Liver (tissue), 3 donors: ENCODE data around the gene TAB2.

Experiments used
- ATF3 ChIP-seq: IDR thresholded peaks from 2 replicates; pipeline ENCODE4 v1.6.1; 2016; ENCODE audit warnings: antibody characterized with exemption
- CTCF ChIP-seq: fragments of 150-350 bp; IDR thresholded peaks from 2 replicates; pipeline ENCODE4 v1.5.1; 2017; ENCODE audit warnings: improper control_type of control experiment, low read depth, low read length; ENCODE audit not compliant: missing input control
- EGR1 ChIP-seq, 2 donors: IDR thresholded peaks; 2 replicates each; pipeline ENCODE4 v1.6.1; 2016 to 2018; ENCODE audit warnings: antibody characterized with exemption in 2 of 2, low read depth in 2 of 2
- GABPA ChIP-seq, 2 donors: IDR thresholded peaks in 1 of 2; conservative IDR thresholded peaks in 1 of 2; 2 replicates each; pipeline ENCODE4 v1.6.1; 2016; ENCODE audit warnings: antibody characterized with exemption in 2 of 2, mild to moderate bottlenecking in 1 of 2, moderate library complexity in 1 of 2
- MAX ChIP-seq: IDR thresholded peaks from 2 replicates; pipeline ENCODE4 v1.6.1; 2016; ENCODE audit warnings: antibody characterized with exemption
- RAD21 ChIP-seq, 2 donors: IDR thresholded peaks; 2 replicates each; pipeline ENCODE4 v1.6.1; 2016; ENCODE audit warnings: antibody characterized with exemption in 2 of 2, mild to moderate bottlenecking in 2 of 2
- REST ChIP-seq: IDR thresholded peaks from 2 replicates; pipeline ENCODE4 v1.6.1; 2016; ENCODE audit warnings: antibody characterized with exemption, mild to moderate bottlenecking
- SP1 ChIP-seq: IDR thresholded peaks from 2 replicates; pipeline ENCODE4 v1.6.1; 2018; ENCODE audit warnings: antibody characterized with exemption, mild to moderate bottlenecking
- TAF1 ChIP-seq: conservative IDR thresholded peaks from 2 replicates; pipeline ENCODE4 v1.6.1; 2016; ENCODE audit warnings: antibody characterized with exemption, mild to moderate bottlenecking
- donor health status: healthy.
- donor health status: healthy.

- TF ChIP-seq MAX, result no peak
- no peak for TF ChIP-seq CTCF
- no peak for TF ChIP-seq SP1
- no peak for TF ChIP-seq TAF1
- no peak for TF ChIP-seq ATF3
- TF ChIP-seq RAD21 (IDR thresholded peaks at IDR 0.05), result no peak
- no peak for TF ChIP-seq REST
- no peak for TF ChIP-seq EGR1 (IDR thresholded peaks at IDR 0.05; ENCODE audit: low read depth in 2 of 2)
- TF ChIP-seq GABPA (IDR thresholded peaks at IDR 0.05 in 1 of 2, conservative IDR thresholded peaks at IDR 0.05 in 1 of 2), result no peak
Observed at GRCh38 chr6:149284904-149285303, 32.6 kb upstream of the TAB2 start.
